Sigmoid colon (tissue), 4 donors: ENCODE data around the gene LHFPL2.

Experiments used
- CTCF ChIP-seq, 4 experiments: fragments of 450-650 bp in 3 of 4; fragments of 200-600 bp in 1 of 4; IDR thresholded peaks; one replicate each; pipeline ENCODE4 v1.5.1; 2016 to 2019; ENCODE audit warnings: antibody characterized with exemption in 4 of 4, mild to moderate bottlenecking in 3 of 4, moderate library complexity in 2 of 4
- EP300 ChIP-seq, 4 donors: sonication (generic); formaldehyde crosslinking; IDR thresholded peaks; one replicate each; pipeline ENCODE4 v1.6.1; 2017; ENCODE audit warnings: antibody characterized with exemption in 4 of 4

- TF ChIP-seq CTCF (IDR thresholded peaks at IDR 0.05) (no peak), EP300 (IDR thresholded peaks at IDR 0.05) (no peak)
Measured at GRCh38 chr5:78634634-78635033, 13.9 kb downstream of the LHFPL2 start.
